Embryonic facial prominence (tissue), 1 donor: ENCODE data around the gene YTHDF1.
"Not testable (repeated sequence)": the region's sequence is repeated elsewhere in the genome, so short reads cannot be mapped to it uniquely, and the experiment has no call there.

Source experiments
- DNase-seq: peaks from one replicate; pipeline ENCODE4 v3.0.0-alpha.2; 2016; ENCODE audit errors: extremely low spot score

YTHDF1 gene

GRCh38 chr20:63227260-63227659 is 11.3 kb upstream of the YTHDF1 start:
- no peak for DNase-seq

GRCh38 chr20:63226042-63226943 is 10.4 kb upstream of the YTHDF1 start:
- DNase-seq = no peak

- DNase-seq = no peak
Measured at GRCh38 chr20:63225082-63225454, 9.1 kb upstream of the YTHDF1 start.

GRCh38 chr20:63224412-63225081 is 8.6 kb upstream of the YTHDF1 start:
- no peak for DNase-seq

- DNase-seq = no peak
Measured at GRCh38 chr20:63223826-63224207, 7.9 kb upstream of the YTHDF1 start.

GRCh38 chr20:63223121-63223825 is 7.3 kb upstream of the YTHDF1 start:
- DNase-seq = no peak

- no peak for DNase-seq
Measured at GRCh38 chr20:63222541-63222940, 6.6 kb upstream of the YTHDF1 start.

GRCh38 chr20:63221400-63222053 is 5.6 kb upstream of the YTHDF1 start:
- not testable (repeated sequence) for DNase-seq

- DNase-seq = no peak
Measured at GRCh38 chr20:63220696-63221399, 4.9 kb upstream of the YTHDF1 start.

- DNase-seq = no peak
Measured at GRCh38 chr20:63219866-63220521, 4.1 kb upstream of the YTHDF1 start.

GRCh38 chr20:63219447-63219821 is 3.5 kb upstream of the YTHDF1 start:
- DNase-seq = no peak

GRCh38 chr20:63218701-63219446 is 2.9 kb upstream of the YTHDF1 start:
- DNase-seq = no peak

GRCh38 chr20:63217706-63218105 is 1.8 kb upstream of the YTHDF1 start:
- DNase-seq = no peak

GRCh38 chr20:63216849-63217471 is 1.0 kb upstream of the YTHDF1 start:
- DNase-seq = no peak

GRCh38 chr20:63215101-63216040 is 560 bp downstream of the YTHDF1 start:
- DNase-seq = no peak

- DNase-seq = no peak
Measured at GRCh38 chr20:63214514-63214913, 1.4 kb downstream of the YTHDF1 start.

GRCh38 chr20:63212792-63213191 is 3.1 kb downstream of the YTHDF1 start:
- no peak for DNase-seq

GRCh38 chr20:63212393-63212730 is 3.6 kb downstream of the YTHDF1 start:
- DNase-seq = no peak
